GM12874 (cell line): ENCODE results near the gene MUC5B.

Experiments used
- CTCF ChIP-seq: IDR thresholded peaks from 2 replicates; pipeline ENCODE4 v1.5.1; 2011; ENCODE audit warnings: low read depth, mild to moderate bottlenecking, control low read depth, low read length, moderate library complexity; ENCODE audit not compliant: insufficient read depth

MUC5B gene

GRCh38 chr11:1281974-1282365 is 59.1 kb downstream of the MUC5B start:
- no peak for TF ChIP-seq CTCF

GRCh38 chr11:1283091-1283511 is 60.2 kb downstream of the MUC5B start:
- no peak for TF ChIP-seq CTCF

GRCh38 chr11:1283906-1284305 is 61.0 kb downstream of the MUC5B start:
- no peak for TF ChIP-seq CTCF

GRCh38 chr11:1285316-1285744 is 62.5 kb downstream of the MUC5B start:
- TF ChIP-seq CTCF: no peak

- TF ChIP-seq CTCF: no peak
Observed at GRCh38 chr11:1285876-1286275, 63.0 kb downstream of the MUC5B start.

- no peak for TF ChIP-seq CTCF
Observed at GRCh38 chr11:1287928-1288327, 65.1 kb downstream of the MUC5B start.

- TF ChIP-seq CTCF: no peak
Observed at GRCh38 chr11:1288426-1289151, 65.7 kb downstream of the MUC5B start.
